NCI-H1105 treated with DMSO at 0.1 percent for 48 hours (cell line): ENCODE measurements around the gene CD47.

Source experiments
- DNase-seq: peaks from one replicate; lab custom pipeline; 2025; lab: John Stamatoyannopoulos, UW

The CD47 gene

DNA sequence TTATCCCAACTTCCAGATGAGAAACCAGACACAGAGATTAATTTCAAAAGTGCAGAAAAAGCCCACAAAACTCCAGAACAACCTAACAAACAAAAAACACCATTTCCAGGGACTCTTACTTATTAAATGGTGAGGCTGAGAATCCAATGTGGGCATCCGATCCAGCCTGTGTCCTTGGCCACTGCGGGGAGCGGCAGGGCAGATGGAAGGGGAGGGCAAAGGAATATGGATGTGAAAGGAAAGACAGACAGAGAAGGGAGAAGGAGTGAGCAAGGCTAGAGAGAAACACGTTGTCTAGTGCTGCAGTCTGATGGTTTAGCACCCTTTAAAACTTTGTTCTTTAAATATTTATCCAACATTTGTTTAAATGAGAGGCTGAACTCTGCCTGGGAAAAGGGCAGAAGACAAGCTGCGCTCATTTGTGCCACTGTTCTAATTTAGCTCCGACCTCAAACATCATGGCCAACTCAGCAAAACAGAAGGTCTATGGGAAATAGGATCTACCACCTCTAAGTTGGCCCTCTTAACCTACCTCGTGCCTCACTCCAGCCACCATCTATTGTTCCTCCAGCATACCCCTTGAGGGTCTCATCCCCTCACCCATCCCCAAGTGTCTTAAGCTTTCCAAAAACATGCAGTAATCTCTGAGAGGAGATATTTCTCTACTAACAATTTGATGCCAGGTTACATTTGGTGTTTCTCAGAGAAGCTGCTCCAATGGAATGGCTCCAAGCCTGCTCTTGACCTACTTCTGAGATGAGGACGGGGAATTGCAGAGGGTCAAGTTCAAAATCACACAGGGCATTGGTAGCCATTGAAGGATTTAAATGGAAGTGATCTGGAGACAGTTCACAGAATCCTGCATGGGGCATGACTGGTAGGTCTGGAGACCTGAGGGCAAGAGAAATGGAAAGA, 77.4 kb downstream of the CD47 start:
- no peak for DNase-seq

DNA sequence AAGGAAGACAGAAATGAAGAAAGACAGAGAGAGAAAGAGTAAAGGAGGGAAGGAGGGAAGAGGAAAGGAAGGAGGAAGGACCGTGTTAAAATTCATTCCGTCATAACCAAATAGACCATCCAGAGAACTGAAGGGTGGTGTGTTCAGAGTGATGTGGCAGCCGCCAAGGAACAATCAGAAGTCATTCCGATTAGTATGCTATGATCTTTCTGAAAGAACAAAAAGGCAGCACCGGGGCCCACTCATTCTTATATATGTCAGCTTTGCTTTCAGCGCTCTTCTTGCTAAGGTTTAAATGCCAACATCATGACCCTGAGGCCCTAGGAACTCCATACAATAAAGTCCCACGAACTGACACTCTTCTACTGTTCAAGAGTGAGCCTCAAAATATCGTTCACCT, 78.5 kb downstream of the CD47 start:
- DNase-seq, result no peak

GRCh38 chr3:108011616-108012015, 79.2 kb downstream of the CD47 start:
- no peak for DNase-seq

DNA sequence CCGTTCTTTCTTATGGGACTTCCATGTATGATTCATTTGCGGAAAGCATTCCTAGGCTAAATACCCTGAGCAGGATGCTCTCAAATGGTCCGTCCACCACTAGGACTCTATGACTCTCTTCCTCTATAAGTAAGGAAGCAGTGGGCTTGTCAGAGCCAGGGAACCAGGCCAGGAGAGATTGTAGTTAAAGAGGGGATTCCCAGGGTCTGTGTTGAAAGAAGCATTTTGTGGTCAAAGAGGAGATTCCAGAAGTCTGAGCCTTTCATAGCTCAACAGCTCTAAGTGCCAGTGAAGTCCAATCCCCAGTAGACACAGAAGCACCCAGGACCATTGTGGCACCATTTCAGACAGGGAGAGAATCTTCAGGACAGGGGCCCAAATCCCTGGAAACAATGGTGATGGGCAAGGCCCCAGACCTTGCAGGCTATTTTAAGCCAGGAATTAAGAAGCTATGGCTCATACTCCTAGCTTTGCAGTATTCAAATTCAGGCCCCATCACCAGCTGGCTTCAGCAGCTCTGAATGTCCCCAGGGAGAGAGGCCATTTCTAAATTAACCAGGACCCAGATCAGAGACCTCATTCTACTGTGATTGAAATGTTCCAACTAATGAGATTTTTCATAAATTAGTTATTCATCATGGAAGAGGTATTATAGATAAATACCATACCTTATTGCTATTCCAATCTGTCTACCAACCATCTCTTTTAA, 81.7 kb downstream of the CD47 start:
- DNase-seq, result no peak

GRCh38 chr3:108008106-108008505, 82.7 kb downstream of the CD47 start:
- DNase-seq, result no peak

- DNase-seq, result no peak
These were observed 83.9 kb downstream of the CD47 start for GRCh38 chr3:108006881-108007331.

DNA sequence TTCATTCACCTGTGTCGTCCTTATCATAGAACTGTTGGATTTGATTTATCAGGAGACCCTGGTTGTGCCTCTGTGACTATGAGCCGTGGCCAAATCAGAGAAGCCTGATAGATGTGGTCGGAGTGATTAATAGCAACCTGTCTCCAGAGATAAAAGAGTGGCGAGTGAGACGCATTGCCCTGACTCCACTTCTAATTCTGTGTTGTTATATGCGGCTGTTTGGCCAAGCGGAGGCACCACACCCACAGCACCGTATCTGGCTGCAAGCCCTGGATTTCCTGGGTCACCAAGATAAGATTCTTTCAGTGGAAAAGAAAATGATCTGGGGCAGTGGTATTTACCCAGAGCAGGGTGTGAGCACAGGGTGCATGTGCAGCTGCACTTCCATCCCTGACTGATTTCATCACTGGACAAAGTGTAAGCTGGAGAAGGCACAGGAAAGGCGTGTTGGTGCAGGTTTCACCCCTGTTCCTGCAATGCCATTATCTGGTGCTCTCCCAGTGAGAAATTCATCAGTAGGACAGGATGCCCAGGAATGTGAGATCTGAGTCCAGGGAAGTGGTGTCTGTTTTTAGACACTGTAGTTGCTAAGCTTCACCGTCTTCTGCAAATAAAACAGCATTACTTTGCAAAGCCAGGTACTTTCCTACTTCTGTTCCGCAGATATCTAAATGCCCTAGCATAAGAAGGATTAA, 84.6 kb downstream of the CD47 start:
- DNase-seq, result peak; percentile 10

- DNase-seq, result no peak
These were observed 86.2 kb downstream of the CD47 start for GRCh38 chr3:108004647-108005046.

- no peak for DNase-seq
These were observed 89.4 kb downstream of the CD47 start for GRCh38 chr3:108001457-108001856.

- no peak for DNase-seq
These were observed 91.5 kb downstream of the CD47 start for GRCh38 chr3:107999215-107999775.

GRCh38 chr3:107997671-107998070, 93.2 kb downstream of the CD47 start:
- DNase-seq, result no peak

- no peak for DNase-seq
These were observed 95.0 kb downstream of the CD47 start for GRCh38 chr3:107995823-107996222.

GRCh38 chr3:107994956-107995715, 95.7 kb downstream of the CD47 start:
- DNase-seq, result peak; percentile 90

- no peak for DNase-seq
These were observed 96.7 kb downstream of the CD47 start for GRCh38 chr3:107994181-107994580.

DNA sequence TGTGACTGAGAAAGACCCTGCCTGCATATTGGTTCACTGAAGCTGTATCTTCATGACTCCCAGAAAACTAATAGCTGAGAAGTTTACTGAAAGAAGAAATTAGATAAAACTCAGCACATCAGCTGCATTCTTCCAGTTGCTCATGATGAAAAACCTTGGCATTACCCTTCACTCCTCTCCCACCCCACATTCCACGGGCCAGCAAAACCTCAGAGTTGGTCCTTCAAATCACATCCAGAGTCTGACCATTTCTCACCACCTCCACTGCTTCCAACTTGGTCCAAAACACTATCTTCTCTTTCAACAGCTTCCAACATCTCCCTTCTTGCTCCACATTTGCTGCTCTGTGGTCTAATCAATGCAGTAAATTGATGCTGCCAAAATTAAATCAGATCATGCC, 97.1 kb downstream of the CD47 start:
- no peak for DNase-seq
